GM13976 (cell line): ENCODE results near the gene NUP107.
"Not testable (repeated sequence)": the region's sequence is repeated elsewhere in the genome, so short reads cannot be mapped to it uniquely, and the experiment has no call there.

ENCODE experiments used
- DNase-seq: peaks from one replicate; pipeline ENCODE4 v3.0.0; 2012; ENCODE audit warnings: low spot score
- CTCF ChIP-seq: IDR thresholded peaks from 2 replicates; pipeline ENCODE4 v1.5.1; 2012; ENCODE audit warnings: borderline replicate concordance, mild to moderate bottlenecking; ENCODE audit not compliant: insufficient read depth; ENCODE audit errors: extremely low read depth, missing control alignments, control extremely low read depth
- in situ Hi-C: fragments of 300-500 bp; cut with MboI; formaldehyde crosslinking; loops from one replicate; pipeline ENCODE4 v1.12.0; 2022; ENCODE audit warnings: low sequenced_read_pairs, mixed read lengths, inconsistent platforms; ENCODE audit not compliant: unreplicated experiment

Gene NUP107

DNA sequence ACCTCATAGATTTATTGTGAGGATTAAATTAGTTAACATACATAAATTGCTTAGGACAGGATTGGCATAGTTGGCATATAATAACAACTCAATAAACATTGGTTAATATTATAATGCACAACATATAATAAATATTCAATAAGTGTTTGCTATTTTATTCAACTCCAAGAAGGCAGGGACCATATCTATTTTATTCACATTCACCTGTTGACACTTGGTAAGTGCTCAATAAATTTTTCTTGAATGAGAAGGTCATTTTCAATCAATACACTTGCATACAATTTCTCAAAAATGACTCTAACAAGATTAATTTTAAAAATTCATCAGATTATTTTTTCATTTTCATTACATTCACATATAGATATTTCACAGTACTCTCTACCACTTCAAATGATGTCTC is 12.4 kb upstream of the NUP107 start:
- DNase-seq: no peak
- in situ Hi-C loops: no loop called here
- no peak for TF ChIP-seq CTCF

DNA sequence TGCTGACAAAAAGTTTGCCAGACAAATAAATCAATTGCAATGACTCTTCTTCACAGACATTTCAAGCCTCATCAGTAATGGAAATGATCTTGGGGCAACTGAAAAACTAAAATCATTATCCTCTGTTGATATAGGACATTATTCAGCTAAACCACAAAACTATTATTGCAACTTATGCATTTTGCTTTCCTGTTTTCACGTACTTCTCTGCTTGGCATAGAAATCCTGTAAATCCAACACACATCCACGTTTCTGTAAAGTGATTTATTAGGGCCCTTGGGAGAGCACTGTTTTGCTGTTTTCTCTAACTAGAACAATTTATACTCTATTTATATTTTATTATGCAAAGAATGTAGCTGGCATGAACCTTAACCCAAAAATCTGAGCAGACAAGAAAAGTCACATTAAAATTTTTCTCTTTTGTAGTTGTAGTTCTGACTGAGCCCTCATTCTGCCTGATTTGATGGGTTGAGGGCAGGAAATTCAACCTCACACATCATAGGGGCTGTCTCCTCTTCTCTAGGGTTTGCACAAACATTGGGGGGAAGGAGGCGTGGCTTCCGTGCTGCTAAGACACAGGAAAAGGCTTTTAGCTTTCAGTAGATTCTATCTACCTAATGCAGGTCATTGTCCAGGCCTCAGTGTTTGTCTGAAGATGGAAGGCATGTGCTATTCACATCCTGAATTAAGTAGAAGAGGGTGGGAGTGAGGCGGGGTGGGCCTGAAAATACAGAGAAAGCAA is 11.5 kb upstream of the NUP107 start:
- no peak for DNase-seq
- no peak for TF ChIP-seq CTCF
- in situ Hi-C loops: loop anchor here (25.0 kb wide), 1 partner anchor 638 kb away; no protein-coding TSS in a partner anchor

DNA sequence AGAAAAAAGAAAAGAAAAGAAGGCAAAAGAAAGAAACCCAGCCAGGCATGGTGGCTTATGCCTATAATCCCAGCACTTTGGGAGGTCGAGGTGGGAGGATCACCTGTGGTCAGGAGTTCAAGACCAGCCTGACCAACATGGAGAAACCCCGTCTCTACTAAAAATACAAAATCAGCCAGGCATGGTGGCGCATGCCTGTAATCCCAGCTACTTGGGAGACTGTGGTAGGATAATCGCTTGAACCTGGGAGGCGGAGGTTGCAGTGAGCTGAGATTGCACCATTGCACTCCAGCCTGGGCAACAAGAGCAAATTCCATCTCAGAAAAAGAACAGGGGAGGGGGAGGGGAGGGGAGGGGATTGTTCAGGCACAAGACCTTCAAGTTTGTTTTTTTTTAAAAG is 9.9 kb upstream of the NUP107 start:
- DNase-seq: not testable (repeated sequence)
- in situ Hi-C loops: loop anchor here (25.0 kb wide), 1 partner anchor 640 kb away; no protein-coding TSS in a partner anchor

DNA sequence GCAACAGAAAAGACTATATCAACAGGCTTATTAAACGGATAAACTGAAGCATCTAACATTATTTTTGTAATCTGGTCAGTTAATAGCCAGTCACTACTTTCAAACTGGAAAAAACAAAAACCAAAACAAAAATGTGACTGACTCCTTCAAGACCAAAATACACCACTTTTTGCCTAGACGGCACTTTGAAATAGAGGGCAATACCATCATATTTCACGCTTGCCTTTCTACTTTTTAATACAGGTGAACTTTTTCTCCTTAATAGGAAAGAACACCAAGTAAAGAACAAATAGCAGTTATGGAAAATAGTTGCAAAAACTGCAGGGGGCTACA is 550 bp upstream of the NUP107 start:
- TF ChIP-seq CTCF: no peak
- in situ Hi-C loops: loop anchor here (25.0 kb wide), 1 partner anchor 649 kb away; no protein-coding TSS in a partner anchor
- DNase-seq: no peak

DNA sequence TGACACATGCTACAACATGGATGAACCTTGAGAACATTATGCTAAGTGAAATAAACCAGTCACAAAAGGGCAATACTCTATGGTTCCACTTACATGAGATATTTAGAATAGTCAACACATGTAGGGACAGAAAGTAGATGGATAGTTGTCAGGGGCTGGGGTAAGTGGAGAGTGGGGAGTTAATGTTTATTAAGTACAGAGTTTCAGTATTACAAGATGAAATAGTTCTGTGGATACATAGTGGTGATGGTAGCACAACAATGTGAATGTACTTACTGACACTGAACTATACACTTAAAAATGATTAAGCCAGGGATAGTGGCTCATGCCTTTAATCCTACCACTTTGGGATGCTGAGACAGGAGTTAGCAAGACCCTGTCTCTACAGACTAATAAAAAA is 8.7 kb downstream of the NUP107 start:
- in situ Hi-C loops: loop anchor here (25.0 kb wide), 1 partner anchor 658 kb away; no protein-coding TSS in a partner anchor

DNA sequence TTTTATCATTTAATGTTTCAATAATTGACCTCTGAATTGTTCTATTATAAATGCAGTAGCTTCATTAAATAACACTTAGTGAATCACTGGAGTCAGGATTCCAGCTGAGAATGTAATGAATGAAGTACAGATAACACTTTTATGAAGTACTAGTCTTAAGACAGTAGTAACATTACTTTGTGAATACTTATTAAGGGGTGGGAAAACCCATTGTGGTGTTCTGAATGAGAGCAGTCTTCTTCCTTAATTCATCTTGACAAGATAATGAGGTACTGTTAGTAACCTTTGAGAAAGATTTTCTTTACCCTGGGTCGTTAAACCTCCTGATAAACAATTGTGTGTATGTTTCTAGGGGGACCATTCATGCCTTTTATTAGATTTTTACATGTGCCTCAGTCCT is 12.7 kb downstream of the NUP107 start:
- TF ChIP-seq CTCF: no peak
- in situ Hi-C loops: loop anchor here (25.0 kb wide), 1 partner anchor 662 kb away; no protein-coding TSS in a partner anchor
- DNase-seq: no peak

More for the DNA sequence above, 8.7 kb downstream of the NUP107 start:
- no peak for DNase-seq
- no peak for TF ChIP-seq CTCF

- no peak for TF ChIP-seq CTCF
- in situ Hi-C loops: no loop called here
- no peak for DNase-seq
These were observed 41.0 kb downstream of the NUP107 start for GRCh38 chr12:68727776-68728175.
